GM19239 (cell line): ENCODE data around the gene NOS1AP.
"Not testable (repeated sequence)": the region's sequence is repeated elsewhere in the genome, so short reads cannot be mapped to it uniquely, and the experiment has no call there.

ENCODE experiments used
- DNase-seq: peaks from one replicate; pipeline ENCODE4 v3.0.0; 2011; ENCODE audit warnings: low spot score; ENCODE audit not compliant: insufficient read length
- FAIRE-seq: peaks from 2 replicates; lab custom pipeline; 2011; peaks lifted over from hg19 to GRCh38; lab: Jason Lieb, UNC

The NOS1AP gene

GRCh38 chr1:162158624-162159271 is 89.3 kb downstream of the NOS1AP start:
- FAIRE-seq: no peak
- DNase-seq: no peak

DNA sequence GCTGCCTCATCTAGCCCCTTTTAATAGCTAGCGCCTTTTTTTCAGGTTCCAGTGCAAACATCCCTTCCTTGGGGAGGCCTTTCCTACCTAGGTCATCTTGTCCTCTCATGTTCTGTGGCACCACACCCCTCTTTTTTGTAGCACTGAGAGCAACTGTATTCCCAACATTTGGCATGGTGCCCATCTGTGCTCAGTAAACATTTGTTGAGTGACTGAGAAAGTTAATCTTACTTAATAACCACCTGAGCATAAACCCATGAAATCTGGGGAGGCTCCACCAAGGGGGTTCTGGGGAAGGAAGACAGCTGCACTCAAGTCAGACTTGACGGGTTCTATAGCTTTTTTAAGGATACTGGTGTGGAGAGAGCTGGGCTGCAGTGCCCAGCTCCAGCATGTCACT is 90.0 kb downstream of the NOS1AP start:
- FAIRE-seq (no peak), DNase-seq (no peak)

DNA sequence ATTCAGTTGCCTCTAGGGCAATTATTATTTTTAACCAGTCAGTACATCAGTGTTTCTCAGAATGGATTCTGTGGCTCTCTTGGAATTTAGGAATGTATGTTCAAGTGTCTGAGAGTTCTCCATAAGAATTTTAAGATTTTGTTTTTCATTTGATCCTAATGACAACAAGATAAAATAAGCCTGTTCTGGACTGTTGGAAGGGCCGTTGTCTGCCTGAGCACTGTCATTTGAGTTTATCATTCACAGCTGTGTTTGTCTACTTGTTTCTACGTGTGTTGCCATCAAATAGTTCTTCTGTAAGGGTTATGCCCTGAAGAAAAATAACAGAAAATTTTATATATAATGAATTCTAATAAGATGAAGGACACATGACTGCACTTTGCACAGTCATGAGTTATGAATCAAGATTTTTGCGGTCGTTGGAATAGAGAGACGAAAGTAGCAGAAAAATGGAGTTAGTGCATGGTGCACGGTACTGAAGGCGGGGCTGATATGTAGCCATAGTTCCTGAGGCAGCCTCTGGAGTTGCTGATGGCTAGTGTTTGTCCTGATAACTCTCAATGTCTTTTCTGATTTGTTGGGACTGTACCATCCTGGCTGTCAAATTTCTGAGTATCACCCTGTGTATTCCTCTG is 92.5 kb downstream of the NOS1AP start:
- DNase-seq: no peak
- no peak for FAIRE-seq

GRCh38 chr1:162165528-162165927 is 96.0 kb downstream of the NOS1AP start:
- DNase-seq (no peak), FAIRE-seq (no peak)

- no peak for FAIRE-seq
Measured at GRCh38 chr1:162166917-162167615, 97.6 kb downstream of the NOS1AP start.

DNA sequence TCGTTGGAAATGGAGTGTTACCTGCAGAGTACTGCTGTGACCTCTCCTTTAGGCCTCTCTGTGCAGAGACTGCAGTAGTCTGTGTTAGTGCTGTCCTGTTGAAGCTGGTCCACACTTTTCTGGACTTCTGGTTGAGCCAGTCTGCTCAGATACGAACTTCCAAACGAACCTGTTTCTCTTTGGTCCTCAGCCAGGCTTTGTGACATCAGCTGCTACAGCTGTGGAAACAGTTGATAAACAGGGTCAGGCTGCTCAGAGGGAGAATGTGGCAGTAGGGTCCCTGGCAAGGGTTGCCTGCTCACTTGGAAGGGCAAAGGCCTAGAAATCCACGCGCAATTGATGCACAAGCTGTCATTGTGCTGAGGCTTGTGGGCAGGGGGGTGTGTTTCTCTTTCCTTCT is 98.8 kb downstream of the NOS1AP start:
- no peak for FAIRE-seq
- no peak for DNase-seq

More at GRCh38 chr1:162166917-162167615, 97.6 kb downstream of the NOS1AP start:
- DNase-seq: no peak

- DNase-seq (no peak), FAIRE-seq (no peak)
Measured at GRCh38 chr1:162169031-162169790, 99.7 kb downstream of the NOS1AP start.

- DNase-seq (no peak), FAIRE-seq (no peak)
Measured at GRCh38 chr1:162171111-162171510, 101.6 kb downstream of the NOS1AP start.

DNA sequence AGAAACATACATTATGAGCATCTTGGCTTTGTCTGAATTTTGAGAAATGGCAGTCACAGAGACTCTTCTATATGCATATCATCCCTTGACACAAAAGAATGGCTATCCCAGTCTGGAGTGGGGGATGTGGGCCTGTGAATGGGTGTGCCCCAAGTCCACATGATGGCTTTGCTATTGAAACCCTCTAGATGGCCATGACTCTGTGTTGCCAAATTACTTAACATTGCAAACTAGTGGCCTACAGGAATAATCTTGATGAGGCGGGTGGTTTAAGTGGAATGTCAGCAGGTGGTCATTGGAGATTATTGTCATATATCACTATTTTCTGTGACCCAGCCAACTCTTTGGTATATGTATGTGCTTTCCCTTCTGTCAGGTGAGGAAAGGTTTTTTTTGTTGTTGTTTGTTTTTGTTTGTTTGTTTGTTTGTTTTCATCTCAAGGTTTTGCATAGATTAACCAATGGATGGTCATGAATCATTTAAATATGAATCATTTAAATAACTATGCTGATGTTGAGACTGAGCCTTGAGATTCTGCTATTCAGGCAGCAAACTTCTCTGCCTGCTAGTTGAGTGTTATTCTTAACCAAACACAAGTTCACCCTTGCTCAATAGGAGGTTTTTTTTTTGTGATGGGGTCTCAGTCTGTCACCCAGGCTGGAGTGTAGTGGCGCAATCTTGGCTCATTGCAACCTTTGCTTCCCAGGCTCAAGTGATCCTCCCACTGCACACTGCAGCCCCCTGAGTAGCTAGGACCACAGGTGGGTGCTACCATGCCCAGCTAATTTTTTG is 103.0 kb downstream of the NOS1AP start:
- no peak for FAIRE-seq
- no peak for DNase-seq

- not testable (repeated sequence) for FAIRE-seq, DNase-seq
Measured at GRCh38 chr1:162173607-162174006, 104.1 kb downstream of the NOS1AP start.

GRCh38 chr1:162174027-162174426 is 104.5 kb downstream of the NOS1AP start:
- DNase-seq, FAIRE-seq: not testable (repeated sequence)

GRCh38 chr1:162175379-162176081 is 106.0 kb downstream of the NOS1AP start:
- FAIRE-seq: no peak
- DNase-seq: no peak

- no peak for FAIRE-seq
- no peak for DNase-seq
Measured at GRCh38 chr1:162177126-162177525, 107.6 kb downstream of the NOS1AP start.

DNA sequence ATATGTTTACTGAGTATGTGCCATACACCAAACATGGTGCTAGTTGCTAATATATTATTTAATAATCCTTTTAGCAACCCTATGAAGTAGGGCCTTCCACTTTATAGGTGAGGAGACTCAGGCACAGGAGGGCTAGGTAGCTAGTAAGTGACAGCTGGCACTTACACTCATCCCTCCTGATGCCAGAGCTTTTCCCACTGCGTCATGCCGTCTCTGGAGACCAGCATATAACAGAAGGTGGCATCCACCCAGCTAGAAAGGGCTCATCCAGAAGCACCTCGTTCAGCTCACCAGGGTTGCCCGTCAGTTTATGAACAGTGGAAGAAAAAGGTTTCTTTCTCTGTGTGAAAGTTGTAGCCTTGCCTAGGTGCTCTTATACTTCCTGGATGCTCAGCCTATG is 108.9 kb downstream of the NOS1AP start:
- DNase-seq (no peak), FAIRE-seq (no peak)

- DNase-seq (no peak), FAIRE-seq (no peak)
Measured at GRCh38 chr1:162179121-162179520, 109.6 kb downstream of the NOS1AP start.

- DNase-seq (no peak), FAIRE-seq (no peak)
Measured at GRCh38 chr1:162180813-162181212, 111.3 kb downstream of the NOS1AP start.

DNA sequence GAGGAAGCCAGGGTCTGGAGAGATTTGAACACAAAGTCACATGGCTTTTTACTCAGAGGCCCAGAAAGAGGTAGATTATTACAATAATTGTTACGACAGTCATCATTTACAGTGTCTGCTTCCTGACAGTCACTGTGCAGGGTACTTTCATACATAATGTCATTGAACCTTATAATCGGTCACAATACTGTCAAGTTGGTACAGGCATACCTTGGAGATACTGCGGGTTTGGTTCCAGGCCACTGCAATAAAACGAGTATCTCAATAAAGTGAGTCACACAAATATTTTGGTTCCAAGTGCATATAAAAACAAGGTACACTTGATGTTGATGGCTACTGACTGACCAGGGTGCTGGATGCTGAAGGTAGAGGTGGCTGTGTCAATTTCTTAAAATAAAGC is 112.6 kb downstream of the NOS1AP start:
- DNase-seq (no peak), FAIRE-seq (no peak)

DNA sequence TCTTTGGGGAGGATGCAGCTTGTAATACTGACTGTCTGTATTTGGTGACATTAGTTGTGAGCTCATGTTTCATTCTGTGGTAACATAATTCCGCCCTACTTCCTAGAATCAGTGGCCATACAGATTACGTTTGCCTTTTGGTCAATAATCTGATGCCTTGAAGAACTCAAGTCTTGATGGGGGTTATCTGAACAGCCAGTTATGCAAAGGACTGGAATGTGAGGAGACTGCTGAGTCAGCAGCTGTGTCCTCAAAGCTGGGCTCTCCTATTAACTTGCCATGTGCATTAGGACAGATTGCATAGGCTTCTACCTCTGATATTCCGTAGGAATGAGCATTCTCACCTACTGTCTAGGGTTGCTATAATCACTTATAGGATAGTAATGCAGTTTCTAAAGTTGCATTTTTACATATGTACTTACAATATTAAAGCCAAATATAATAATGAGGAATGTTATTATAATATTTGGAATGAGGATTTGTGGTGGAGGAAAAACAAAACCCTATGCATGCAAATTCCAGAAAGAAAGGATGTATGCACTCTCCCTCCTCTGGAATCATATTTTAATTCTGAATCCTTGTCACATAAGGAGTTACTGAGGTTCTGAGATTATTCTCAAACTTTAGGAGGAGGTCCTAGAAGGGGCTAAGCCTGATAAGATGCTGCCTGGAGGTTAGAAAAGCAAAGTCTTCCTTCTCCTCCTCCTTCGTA is 116.0 kb downstream of the NOS1AP start:
- DNase-seq (no peak), FAIRE-seq (no peak)

DNA sequence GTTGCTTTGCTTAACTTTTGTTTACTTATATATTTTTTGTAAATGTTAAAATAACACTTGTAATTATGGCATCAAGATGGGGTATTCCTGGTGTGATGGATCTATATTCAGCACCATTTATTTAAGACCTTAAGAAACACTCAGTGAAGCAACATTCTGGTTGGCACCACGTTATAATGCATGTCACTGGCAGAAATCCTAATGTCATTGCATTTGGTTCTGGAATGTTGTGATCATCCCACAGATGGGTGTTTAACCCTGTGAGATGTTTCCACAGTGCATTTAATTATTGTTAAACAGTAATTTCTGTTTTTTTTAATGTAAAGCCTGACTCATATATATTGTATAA is 116.5 kb downstream of the NOS1AP start:
- DNase-seq (no peak), FAIRE-seq (no peak)
